ENCODE data around the gene TRAK2. TPM values are rescaled to one million over a fixed set of nuclear protein-coding genes. Genes with fewer than 3 reads are reported as not detected.

The TRAK2 gene
- total RNA-seq, 1 experiment from 2014 or later: 15.2 TPM

GRCh38 chr2:201466050-201466675, 14.9 kb upstream of the TRAK2 start:
- no TSS peak for BruUV-seq (replicated peaks)
- Histone ChIP-seq H3K4me2 (ENCODE audit: low read length) (peak overlapping the region; percentile 40), H3K9ac (ENCODE audit: low read length) (no peak overlapping the region), H3K79me2 (ENCODE audit: insufficient read depth, low read length) (no peaks in the 10 kb centered on the region), H4K20me1 (ENCODE audit: insufficient read depth) (no peaks in the 10 kb centered on the region), H3K4me1 (ENCODE audit: control insufficient read depth in 1 of 2, insufficient read depth in 2 of 2, low read length in 2 of 2) (peaks cover 3 to 21% of the 10 kb centered on the region in 2 experiments), H3K36me3 (ENCODE audit: control insufficient read depth in 1 of 2, insufficient read depth in 2 of 2, low read length in 2 of 2) (no peaks in the 10 kb centered on the region), H3K27ac (ENCODE audit: low read depth, low read length) (no peak overlapping the region), H3K27me3 (ENCODE audit: insufficient read depth, low read length) (no peaks in the 10 kb centered on the region), H2AFZ (ENCODE audit: low read depth, low read length, poor library complexity, severe bottlenecking) (no peak overlapping the region), H3K9me2 (ENCODE audit: insufficient read depth) (no peaks in the 10 kb centered on the region; the same call in 1 of the 2 replicates), H3K4me3 (replicated peaks in 1 of 2; ENCODE audit: low read depth in 1 of 2, low read length in 2 of 2) (no peak overlapping the region), H3K9me3 (ENCODE audit: control insufficient read depth in 1 of 2, insufficient read depth in 1 of 2, low read depth in 1 of 2, low read length in 2 of 2) (no peaks in the 10 kb centered on the region; a peak in 1 of 4 replicates)
- ChIA-PET CTCF (no interaction called here), RAD21 (ENCODE audit: low non-redundant PET in 1 of 2, low total read pairs in 2 of 2, uncharacterized antibody in 2 of 2, unreplicated experiment in 2 of 2) (no interaction called here), POLR2A (interaction anchor here (1.0 to 1.3 kb wide), 2 partner anchors 11 to 15 kb away, joined by 3 to 4 read pairs; partner anchors contain the start of genes STRADB and TRAK2)
- intact Hi-C loops (cut with micrococcal nuclease): no loop called here
- TF ChIP-seq JUND (IDR thresholded peaks at IDR 0.05) (peak; percentile 77), CTCF (IDR thresholded peaks at IDR 0.05 in 2 of 3, conservative IDR thresholded peaks at IDR 0.05 in 1 of 3; ENCODE audit: borderline replicate concordance in 1 of 3, insufficient read depth in 1 of 3, low read depth in 2 of 3, low read length in 2 of 3) (no peak), CEBPB (IDR thresholded peaks at IDR 0.05; ENCODE audit: low read depth) (no peak), POLR2AphosphoS5 (IDR thresholded peaks at IDR 0.05; ENCODE audit: low read depth, low read length) (0 out of 2 replicates have a peak, but pooled peaks have one; percentile 17), EGR1 (IDR thresholded peaks at IDR 0.05; ENCODE audit: low read depth) (0 out of 2 replicates have a peak, but pooled peaks have one; percentile 23), EZH2 (IDR thresholded peaks at IDR 0.05) (no peak), FOSL1 (IDR thresholded peaks at IDR 0.05; ENCODE audit: low read depth) (peak; percentile 76), SP1 (IDR thresholded peaks at IDR 0.05; ENCODE audit: low read depth) (peak; percentile 64)
- DNase-seq (ENCODE audit: low read depth, low spot score): no peak
- no peak for ATAC-seq
